Stimulated activated CD4-positive, alpha-beta T cell treated with anti-CD3 and anti-CD28 coated beads, Interleukin-4, amount 100 ng/mL, for 1 hour (primary cell): ENCODE data around the gene WNT9A.
A peak's percentile ranks its signal among the peaks of the same experiment; 100 is the strongest.

Experiments used
- DNase-seq: peaks from one replicate; pipeline ENCODE4 v3.0.0-alpha.2; 2020

The WNT9A gene

GRCh38 chr1:227939791-227940771, 7.7 kb downstream of the WNT9A start:
- DNase-seq: no peak

GRCh38 chr1:227938911-227939790, 8.6 kb downstream of the WNT9A start:
- DNase-seq: no peak

GRCh38 chr1:227938276-227938675, 9.5 kb downstream of the WNT9A start:
- DNase-seq: no peak

- no peak for DNase-seq
These were observed 9.9 kb downstream of the WNT9A start for GRCh38 chr1:227937838-227938145.

GRCh38 chr1:227937031-227937837, 10.5 kb downstream of the WNT9A start:
- DNase-seq: no peak

- no peak for DNase-seq
These were observed 11.9 kb downstream of the WNT9A start for GRCh38 chr1:227935826-227936225.

- DNase-seq: peak; percentile 34
These were observed 13.0 kb downstream of the WNT9A start for GRCh38 chr1:227934476-227935313.

- no peak for DNase-seq
These were observed 17.8 kb downstream of the WNT9A start for GRCh38 chr1:227929751-227930472.

- no peak for DNase-seq
These were observed 18.8 kb downstream of the WNT9A start for GRCh38 chr1:227928811-227929375.

GRCh38 chr1:227927971-227928741, 19.6 kb downstream of the WNT9A start:
- DNase-seq: no peak

GRCh38 chr1:227926896-227927885, 20.5 kb downstream of the WNT9A start:
- DNase-seq: no peak

- no peak for DNase-seq
These were observed 21.4 kb downstream of the WNT9A start for GRCh38 chr1:227926216-227926791.

- DNase-seq: no peak
These were observed 22.0 kb downstream of the WNT9A start for GRCh38 chr1:227925582-227926198.

GRCh38 chr1:227924833-227925574, 22.7 kb downstream of the WNT9A start:
- DNase-seq: no peak

- DNase-seq: no peak
These were observed 23.4 kb downstream of the WNT9A start for GRCh38 chr1:227924168-227924832.

GRCh38 chr1:227923353-227924167, 24.2 kb downstream of the WNT9A start:
- DNase-seq: no peak
